ENCODE data around the gene PUSL1. TPM values are rescaled to one million over a fixed set of nuclear protein-coding genes. Genes with fewer than 3 reads are reported as not detected.

Gene PUSL1
- total RNA-seq, 1 donor from 2014 or later: 4.7 TPM

GRCh38 chr1:1302951-1303509, 5.4 kb upstream of the PUSL1 start:
- no peak overlapping the region for H3K9ac ChIP-seq (ENCODE audit: low read depth in 1 of 3, low read length in 3 of 3)
- peaks cover 29 to 37% (median 36%) of the 10 kb centered on the region in 3 donors for H3K4me1 ChIP-seq (ENCODE audit: control insufficient read depth in 3 of 3, insufficient read depth in 3 of 3, low read length in 3 of 3)
- no peaks in the 10 kb centered on the region for H3K27me3 ChIP-seq (ENCODE audit: control insufficient read depth in 3 of 3, insufficient read depth in 3 of 3, low read length in 3 of 3)
- no peak overlapping the region for H3K27ac ChIP-seq (ENCODE audit: low read depth, low read length)
- no peaks in the 10 kb centered on the region for H3K9me3 ChIP-seq (ENCODE audit: control insufficient read depth in 3 of 3, low read length in 3 of 3)
- H3K36me3 ChIP-seq (ENCODE audit: control insufficient read depth in 3 of 3, insufficient read depth in 3 of 3, low read length in 3 of 3): peaks cover 0 to 2% (median 0%) of the 10 kb centered on the region in 3 donors
- H3K4me3 ChIP-seq (ENCODE audit: low read length in 3 of 3): no peak overlapping the region

- Histone ChIP-seq H3K9ac (ENCODE audit: low read depth in 1 of 3, low read length in 3 of 3) (no peak overlapping the region), H3K27ac (ENCODE audit: low read depth, low read length) (no peak overlapping the region)
Measured at GRCh38 chr1:1303736-1304135, 4.7 kb upstream of the PUSL1 start.

DNA sequence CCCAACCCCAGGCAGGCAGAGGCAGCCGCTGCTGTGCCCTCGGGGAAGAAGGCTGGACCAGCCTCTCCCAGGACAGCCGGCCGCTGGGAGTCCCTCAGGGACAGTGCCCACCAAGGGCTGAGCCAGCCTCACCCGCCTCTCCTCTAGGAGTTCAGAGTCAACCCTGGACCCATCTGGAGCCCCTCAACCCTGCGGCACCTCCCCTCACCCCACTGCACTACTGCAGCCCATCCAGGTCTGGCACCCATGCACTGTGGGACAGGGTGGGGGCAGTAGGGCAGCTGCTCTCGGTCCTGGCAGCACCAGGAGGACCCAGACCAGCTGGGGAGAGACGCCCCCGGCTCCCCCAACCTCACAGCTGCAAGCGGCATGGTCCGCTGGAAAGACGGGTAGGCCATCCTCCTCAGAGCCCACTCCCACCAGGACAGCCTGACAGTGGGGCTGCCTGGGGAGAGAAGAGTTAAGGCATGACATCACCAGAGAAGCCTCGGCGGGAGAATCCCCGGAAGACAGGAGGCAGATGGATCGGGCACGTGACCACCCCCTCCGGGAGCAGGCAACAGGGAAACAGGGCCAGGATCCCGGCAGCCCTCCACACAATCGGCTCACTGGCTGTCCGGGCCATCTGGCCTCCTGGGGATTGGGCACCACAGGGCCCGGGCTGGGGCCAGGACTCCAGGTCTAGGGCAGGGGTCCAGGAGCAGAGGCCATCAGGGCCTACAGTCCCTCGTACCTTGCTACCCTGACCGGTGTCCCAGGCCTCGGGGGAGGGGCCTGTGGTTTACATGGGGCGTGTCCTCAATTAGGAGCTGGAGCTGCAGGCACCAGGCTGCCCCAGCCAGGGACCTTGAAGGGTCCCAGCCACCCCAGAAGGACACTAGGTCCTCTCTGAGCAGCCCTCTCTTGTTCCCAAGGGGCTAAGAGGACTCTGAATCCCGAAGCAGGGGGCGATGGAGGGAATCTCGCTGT, 3.8 kb upstream of the PUSL1 start:
- Histone ChIP-seq H3K27ac (ENCODE audit: low read depth, low read length) (peak overlapping the region; percentile 68), H3K4me3 (ENCODE audit: low read length in 3 of 3) (peak overlapping the region; percentile 60 to 82 (median 68)), H3K4me1 (ENCODE audit: control insufficient read depth in 3 of 3, insufficient read depth in 3 of 3, low read length in 3 of 3) (peaks cover 36 to 45% (median 44%) of the 10 kb centered on the region in 3 donors), H3K27me3 (ENCODE audit: control insufficient read depth in 3 of 3, insufficient read depth in 3 of 3, low read length in 3 of 3) (no peaks in the 10 kb centered on the region), H3K9ac (ENCODE audit: low read depth in 1 of 3, low read length in 3 of 3) (peak overlapping the region; percentile 57 to 89 (median 69)), H3K36me3 (ENCODE audit: control insufficient read depth in 3 of 3, insufficient read depth in 3 of 3, low read length in 3 of 3) (peaks cover 0 to 2% (median 0%) of the 10 kb centered on the region in 3 donors), H3K9me3 (ENCODE audit: control insufficient read depth in 3 of 3, low read length in 3 of 3) (no peaks in the 10 kb centered on the region)

More at GRCh38 chr1:1303736-1304135, 4.7 kb upstream of the PUSL1 start:
- Histone ChIP-seq H3K36me3 (ENCODE audit: control insufficient read depth in 3 of 3, insufficient read depth in 3 of 3, low read length in 3 of 3) (peaks cover 0 to 2% (median 0%) of the 10 kb centered on the region in 3 donors), H3K4me3 (ENCODE audit: low read length in 3 of 3) (no peak overlapping the region), H3K27me3 (ENCODE audit: control insufficient read depth in 3 of 3, insufficient read depth in 3 of 3, low read length in 3 of 3) (no peaks in the 10 kb centered on the region), H3K9me3 (ENCODE audit: control insufficient read depth in 3 of 3, low read length in 3 of 3) (no peaks in the 10 kb centered on the region), H3K4me1 (ENCODE audit: control insufficient read depth in 3 of 3, insufficient read depth in 3 of 3, low read length in 3 of 3) (peaks cover 29 to 38% (median 37%) of the 10 kb centered on the region in 3 donors)

DNA sequence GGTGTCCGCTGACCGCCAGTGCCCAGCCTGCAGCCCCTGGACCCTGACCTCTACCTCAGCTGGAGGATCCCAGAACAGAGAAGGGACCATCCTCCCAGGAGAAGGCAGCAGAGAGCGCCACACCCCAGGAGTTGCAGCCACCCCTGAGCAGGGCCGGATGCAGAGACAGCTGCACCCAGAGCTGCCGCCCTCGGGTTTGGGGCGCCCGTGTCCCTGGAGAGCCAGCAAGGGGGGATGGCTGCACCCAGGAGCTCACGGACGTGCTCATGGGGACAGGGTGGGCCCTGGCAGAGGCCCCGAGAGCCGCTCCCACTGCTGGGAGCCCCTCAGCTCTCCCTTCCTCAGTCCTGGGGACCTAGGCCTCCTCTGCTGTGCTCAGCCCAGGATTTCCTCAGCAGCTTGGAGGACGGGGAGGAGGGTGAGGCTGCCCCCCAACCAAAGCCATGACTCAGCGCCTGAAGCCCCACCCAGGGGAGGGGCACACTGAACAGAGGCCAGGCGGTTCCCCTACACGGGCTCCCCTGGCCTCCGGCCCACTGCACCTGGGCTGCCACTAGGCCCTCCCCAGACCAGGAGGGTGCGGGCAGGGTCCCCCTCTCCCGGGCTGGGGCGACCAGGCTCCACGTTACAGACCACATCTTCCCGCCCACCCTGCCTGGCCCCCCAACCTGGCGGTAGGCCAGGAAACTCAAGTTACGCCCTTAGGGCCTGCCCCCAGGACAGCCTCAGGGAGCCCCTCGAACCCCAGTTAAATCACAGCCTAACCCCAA, 2.9 kb upstream of the PUSL1 start:
- peak overlapping the region; percentile 76 to 82 (median 81) for H3K4me3 ChIP-seq (ENCODE audit: low read length in 3 of 3)
- H3K9ac ChIP-seq (ENCODE audit: low read depth in 1 of 3, low read length in 3 of 3): peak overlapping the region; percentile 69 to 89 (median 72)
- H3K27ac ChIP-seq (ENCODE audit: low read depth, low read length): peak overlapping the region; percentile 68
- peaks cover 0 to 6% (median 4%) of the 10 kb centered on the region in 3 donors for H3K36me3 ChIP-seq (ENCODE audit: control insufficient read depth in 3 of 3, insufficient read depth in 3 of 3, low read length in 3 of 3)
- peaks cover 38 to 49% (median 45%) of the 10 kb centered on the region in 3 donors for H3K4me1 ChIP-seq (ENCODE audit: control insufficient read depth in 3 of 3, insufficient read depth in 3 of 3, low read length in 3 of 3)
- no peaks in the 10 kb centered on the region for H3K9me3 ChIP-seq (ENCODE audit: control insufficient read depth in 3 of 3, low read length in 3 of 3)
- H3K27me3 ChIP-seq (ENCODE audit: control insufficient read depth in 3 of 3, insufficient read depth in 3 of 3, low read length in 3 of 3): no peaks in the 10 kb centered on the region

- H3K9ac ChIP-seq (ENCODE audit: low read depth in 1 of 3, low read length in 3 of 3): peak overlapping the region; percentile 70 to 89 (median 72)
- H3K9me3 ChIP-seq (ENCODE audit: control insufficient read depth in 3 of 3, low read length in 3 of 3): no peaks in the 10 kb centered on the region
- H3K27me3 ChIP-seq (ENCODE audit: control insufficient read depth in 3 of 3, insufficient read depth in 3 of 3, low read length in 3 of 3): no peaks in the 10 kb centered on the region
- peak overlapping the region; percentile 68 for H3K27ac ChIP-seq (ENCODE audit: low read depth, low read length)
- peaks cover 2 to 10% (median 8%) of the 10 kb centered on the region in 3 donors for H3K36me3 ChIP-seq (ENCODE audit: control insufficient read depth in 3 of 3, insufficient read depth in 3 of 3, low read length in 3 of 3)
- peaks cover 38 to 49% (median 45%) of the 10 kb centered on the region in 3 donors for H3K4me1 ChIP-seq (ENCODE audit: control insufficient read depth in 3 of 3, insufficient read depth in 3 of 3, low read length in 3 of 3)
- peak overlapping the region; percentile 76 to 82 (median 81) for H3K4me3 ChIP-seq (ENCODE audit: low read length in 3 of 3)
Measured at GRCh38 chr1:1306070-1306660, 2.2 kb upstream of the PUSL1 start.

DNA sequence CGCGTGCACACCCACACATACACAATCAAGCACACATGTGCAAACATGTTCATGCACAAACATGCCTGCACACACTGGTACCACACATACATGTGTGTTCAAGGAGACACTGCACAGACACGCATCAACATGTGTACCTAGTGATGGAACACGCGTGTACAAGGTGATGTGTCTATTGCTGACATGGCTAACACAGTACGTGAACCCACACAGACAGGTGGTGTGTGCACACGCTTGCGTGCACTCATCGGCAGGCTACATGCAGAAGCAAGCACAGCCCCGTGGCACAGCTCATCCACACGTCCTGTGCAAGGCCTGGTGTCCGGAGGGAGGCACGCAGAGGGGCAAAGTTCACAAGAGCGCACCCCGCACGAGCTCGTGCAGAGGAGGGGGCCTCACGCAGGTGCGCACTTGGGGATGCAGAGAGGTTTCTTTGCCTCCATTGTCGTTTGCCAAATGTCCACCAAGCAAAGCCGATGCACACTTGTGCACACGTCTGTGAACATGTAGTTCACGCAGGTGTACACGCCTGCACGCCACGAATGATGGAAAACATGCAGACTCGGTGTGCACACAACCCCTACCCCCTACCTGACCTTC, 1.6 kb upstream of the PUSL1 start:
- no peak overlapping the region for H3K27ac ChIP-seq (ENCODE audit: low read depth, low read length)
- H3K27me3 ChIP-seq (ENCODE audit: control insufficient read depth in 3 of 3, insufficient read depth in 3 of 3, low read length in 3 of 3): no peaks in the 10 kb centered on the region
- peak overlapping the region; percentile 70 to 89 (median 72) for H3K9ac ChIP-seq (ENCODE audit: low read depth in 1 of 3, low read length in 3 of 3)
- peak overlapping the region; percentile 76 to 82 (median 81) for H3K4me3 ChIP-seq (ENCODE audit: low read length in 3 of 3)
- peaks cover 38 to 49% (median 45%) of the 10 kb centered on the region in 3 donors for H3K4me1 ChIP-seq (ENCODE audit: control insufficient read depth in 3 of 3, insufficient read depth in 3 of 3, low read length in 3 of 3)
- peaks cover 8 to 16% (median 13%) of the 10 kb centered on the region in 3 donors for H3K36me3 ChIP-seq (ENCODE audit: control insufficient read depth in 3 of 3, insufficient read depth in 3 of 3, low read length in 3 of 3)
- no peaks in the 10 kb centered on the region for H3K9me3 ChIP-seq (ENCODE audit: control insufficient read depth in 3 of 3, low read length in 3 of 3)

GRCh38 chr1:1307261-1307922, 1.0 kb upstream of the PUSL1 start:
- peaks cover 10 to 20% (median 14%) of the 10 kb centered on the region in 3 donors for H3K36me3 ChIP-seq (ENCODE audit: control insufficient read depth in 3 of 3, insufficient read depth in 3 of 3, low read length in 3 of 3)
- peak overlapping the region; percentile 70 to 89 (median 72) for H3K9ac ChIP-seq (ENCODE audit: low read depth in 1 of 3, low read length in 3 of 3)
- peak overlapping the region; percentile 44 for H3K27ac ChIP-seq (ENCODE audit: low read depth, low read length)
- H3K9me3 ChIP-seq (ENCODE audit: control insufficient read depth in 3 of 3, low read length in 3 of 3): no peaks in the 10 kb centered on the region
- peak overlapping the region; percentile 76 to 82 (median 81) for H3K4me3 ChIP-seq (ENCODE audit: low read length in 3 of 3)
- no peaks in the 10 kb centered on the region for H3K27me3 ChIP-seq (ENCODE audit: control insufficient read depth in 3 of 3, insufficient read depth in 3 of 3, low read length in 3 of 3)
- H3K4me1 ChIP-seq (ENCODE audit: control insufficient read depth in 3 of 3, insufficient read depth in 3 of 3, low read length in 3 of 3): peaks cover 38 to 49% (median 45%) of the 10 kb centered on the region in 3 donors

GRCh38 chr1:1308756-1309250, 406 bp downstream of the PUSL1 start:
- Histone ChIP-seq H3K36me3 (ENCODE audit: control insufficient read depth in 3 of 3, insufficient read depth in 3 of 3, low read length in 3 of 3) (peaks cover 24 to 31% (median 26%) of the 10 kb centered on the region in 3 donors), H3K27ac (ENCODE audit: low read depth, low read length) (peak overlapping the region; percentile 84), H3K9me3 (ENCODE audit: control insufficient read depth in 3 of 3, low read length in 3 of 3) (no peaks in the 10 kb centered on the region), H3K27me3 (ENCODE audit: control insufficient read depth in 3 of 3, insufficient read depth in 3 of 3, low read length in 3 of 3) (no peaks in the 10 kb centered on the region), H3K4me1 (ENCODE audit: control insufficient read depth in 3 of 3, insufficient read depth in 3 of 3, low read length in 3 of 3) (peaks cover 48 to 60% (median 57%) of the 10 kb centered on the region in 3 donors), H3K9ac (ENCODE audit: low read depth in 1 of 3, low read length in 3 of 3) (peak overlapping the region; percentile 61 to 86 (median 85)), H3K4me3 (ENCODE audit: low read length in 3 of 3) (peak overlapping the region; percentile 54 to 78 (median 77))
